ENCODE measurements around the gene UCHL5.

Gene UCHL5

DNA sequence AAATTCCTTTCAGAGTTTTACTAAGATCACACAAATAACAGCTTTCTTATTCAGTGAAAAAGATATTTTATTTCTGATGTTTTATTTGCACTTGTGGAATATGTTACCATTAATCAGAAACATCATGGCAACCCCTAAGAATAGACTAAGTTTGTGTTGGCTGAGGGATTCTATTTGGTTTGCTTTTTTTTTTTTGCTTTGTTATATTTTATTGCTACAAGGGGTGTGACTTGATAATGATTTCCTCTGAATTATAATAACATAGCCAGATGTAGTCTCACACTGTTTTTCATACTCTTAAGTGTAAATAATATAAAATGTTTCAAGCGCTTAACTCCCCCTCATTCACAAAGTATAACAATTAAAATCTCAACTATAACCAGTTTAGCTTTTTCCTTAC lies 26.1 kb upstream of the UCHL5 start:
- Histone ChIP-seq H2AFZ (ENCODE audit: low read depth, low read length) (no peak overlapping the region), H3K4me1 (ENCODE audit: low read length) (peaks cover 29% of the 10 kb centered on the region), H3K27me3 (ENCODE audit: low read depth, low read length) (no peaks in the 10 kb centered on the region), H3K4me2 (ENCODE audit: low read length) (no peak overlapping the region), H3K9ac (ENCODE audit: low read length) (no peak overlapping the region), H4K20me1 (ENCODE audit: insufficient read depth, low read length) (no peaks in the 10 kb centered on the region), H3K36me3 (replicated peaks; ENCODE audit: low read depth, low read length) (peaks cover 42% of the 10 kb centered on the region), H3K79me2 (ENCODE audit: low read length) (no peaks in the 10 kb centered on the region), H3K27ac (ENCODE audit: low read length) (no peak overlapping the region), H3K9me3 (ENCODE audit: insufficient read depth, low read length) (no peaks in the 10 kb centered on the region; the same call in 1 of the 2 replicates), H3K4me3 (ENCODE audit: low read length) (no peak overlapping the region)
- TF ChIP-seq, protein P1, sequence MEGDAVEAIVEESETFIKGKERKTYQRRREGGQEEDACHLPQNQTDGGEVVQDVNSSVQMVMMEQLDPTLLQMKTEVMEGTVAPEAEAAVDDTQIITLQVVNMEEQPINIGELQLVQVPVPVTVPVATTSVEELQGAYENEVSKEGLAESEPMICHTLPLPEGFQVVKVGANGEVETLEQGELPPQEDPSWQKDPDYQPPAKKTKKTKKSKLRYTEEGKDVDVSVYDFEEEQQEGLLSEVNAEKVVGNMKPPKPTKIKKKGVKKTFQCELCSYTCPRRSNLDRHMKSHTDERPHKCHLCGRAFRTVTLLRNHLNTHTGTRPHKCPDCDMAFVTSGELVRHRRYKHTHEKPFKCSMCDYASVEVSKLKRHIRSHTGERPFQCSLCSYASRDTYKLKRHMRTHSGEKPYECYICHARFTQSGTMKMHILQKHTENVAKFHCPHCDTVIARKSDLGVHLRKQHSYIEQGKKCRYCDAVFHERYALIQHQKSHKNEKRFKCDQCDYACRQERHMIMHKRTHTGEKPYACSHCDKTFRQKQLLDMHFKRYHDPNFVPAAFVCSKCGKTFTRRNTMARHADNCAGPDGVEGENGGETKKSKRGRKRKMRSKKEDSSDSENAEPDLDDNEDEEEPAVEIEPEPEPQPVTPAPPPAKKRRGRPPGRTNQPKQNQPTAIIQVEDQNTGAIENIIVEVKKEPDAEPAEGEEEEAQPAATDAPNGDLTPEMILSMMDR (IDR thresholded peaks at IDR 0.05; ENCODE audit: low read depth, low read length), result no peak
- no peak for TF ChIP-seq EZH2phosphoT487 (IDR thresholded peaks at IDR 0.05; ENCODE audit: low read depth)

DNA sequence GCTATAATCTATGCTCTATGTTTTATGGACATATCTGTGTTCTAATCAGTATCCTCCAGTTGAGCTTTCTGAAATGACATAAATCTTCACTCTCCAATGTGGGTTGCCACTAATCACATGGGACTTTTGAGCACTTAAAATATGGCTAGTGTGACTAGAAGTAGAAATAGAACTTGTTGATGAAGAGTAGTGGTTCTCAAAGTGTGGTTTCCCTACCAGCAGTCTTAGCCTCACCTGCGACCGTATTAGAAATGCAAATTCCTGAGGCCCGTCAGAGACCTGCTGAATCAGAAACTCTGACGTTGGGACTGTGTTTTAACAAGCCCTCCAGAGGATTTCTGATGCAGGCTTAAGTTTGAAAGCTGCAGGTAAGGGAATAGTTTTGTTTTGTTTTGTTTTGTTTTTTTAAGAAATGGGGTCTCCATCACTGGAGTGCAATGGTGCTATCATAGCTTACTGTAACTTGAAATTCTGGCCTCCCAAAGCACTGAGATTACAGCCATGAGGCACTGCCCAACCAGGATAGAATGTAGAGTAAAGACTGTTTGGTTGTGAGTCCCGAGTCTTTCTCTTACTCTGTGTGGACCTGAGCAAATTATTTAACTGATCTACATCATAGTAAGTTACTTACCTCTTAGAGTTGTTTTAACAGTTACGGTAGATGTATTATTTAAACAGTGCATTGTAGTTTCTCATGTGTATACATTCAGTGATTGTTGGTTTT lies 24.4 kb upstream of the UCHL5 start:
- H3K9ac ChIP-seq (ENCODE audit: low read length), result no peak overlapping the region
- TF ChIP-seq, protein P1 (IDR thresholded peaks at IDR 0.05; ENCODE audit: low read depth, low read length), result no peak
- TF ChIP-seq EZH2phosphoT487 (IDR thresholded peaks at IDR 0.05; ENCODE audit: low read depth), result no peak

DNA sequence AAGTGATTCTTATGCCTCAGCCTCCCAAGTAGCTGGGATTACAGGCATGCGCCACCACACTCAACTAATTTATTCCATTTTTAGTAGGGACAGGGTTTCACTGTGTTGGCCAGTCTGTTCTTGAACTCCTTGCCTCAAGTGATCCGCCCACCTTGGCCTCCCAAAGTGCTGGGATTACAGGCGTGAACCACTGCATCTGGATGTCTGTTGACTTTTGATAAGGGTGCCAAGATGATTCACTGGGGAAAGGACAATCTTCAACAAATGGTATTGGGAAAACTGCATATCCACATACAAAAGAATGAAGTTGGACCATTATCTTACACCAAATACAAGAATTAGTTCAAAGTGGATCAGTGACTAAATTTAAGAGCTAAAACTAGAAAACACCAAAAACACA lies 20.0 kb upstream of the UCHL5 start:
- peaks cover 19% of the 10 kb centered on the region for H3K4me1 ChIP-seq (ENCODE audit: low read length)
- no peaks in the 10 kb centered on the region; the same call in none of the 2 replicates for H3K9me3 ChIP-seq (ENCODE audit: insufficient read depth, low read length)
- H3K27ac ChIP-seq (ENCODE audit: low read length), result no peak overlapping the region
- H3K79me2 ChIP-seq (ENCODE audit: low read length), result peaks cover 7% of the 10 kb centered on the region; the same call in 1 of the 2 replicates
- no peak overlapping the region for H3K4me2 ChIP-seq (ENCODE audit: low read length)
- no peaks in the 10 kb centered on the region for H3K27me3 ChIP-seq (ENCODE audit: low read depth, low read length)
- H3K4me3 ChIP-seq (ENCODE audit: low read length), result no peak overlapping the region
- no peak overlapping the region for H3K9ac ChIP-seq (ENCODE audit: low read length)
- no peaks in the 10 kb centered on the region for H4K20me1 ChIP-seq (ENCODE audit: insufficient read depth, low read length)
- H2AFZ ChIP-seq (ENCODE audit: low read depth, low read length), result no peak overlapping the region
- TF ChIP-seq, protein P1 (IDR thresholded peaks at IDR 0.05; ENCODE audit: low read depth, low read length), result no peak
- no peak for TF ChIP-seq EZH2phosphoT487 (IDR thresholded peaks at IDR 0.05; ENCODE audit: low read depth)
- peaks cover 60% of the 10 kb centered on the region for H3K36me3 ChIP-seq (replicated peaks; ENCODE audit: low read depth, low read length)

More for the DNA sequence above, 24.4 kb upstream of the UCHL5 start:
- H3K9me3 ChIP-seq (ENCODE audit: insufficient read depth, low read length), result no peaks in the 10 kb centered on the region; the same call in 1 of the 2 replicates
- peaks cover 29% of the 10 kb centered on the region for H3K4me1 ChIP-seq (ENCODE audit: low read length)
- H3K4me2 ChIP-seq (ENCODE audit: low read length), result peak overlapping the region; percentile 35
- H3K27me3 ChIP-seq (ENCODE audit: low read depth, low read length), result no peaks in the 10 kb centered on the region
- no peak overlapping the region for H2AFZ ChIP-seq (ENCODE audit: low read depth, low read length)
- H3K27ac ChIP-seq (ENCODE audit: low read length), result peak overlapping the region; percentile 61
- no peaks in the 10 kb centered on the region for H3K79me2 ChIP-seq (ENCODE audit: low read length)
- peak overlapping the region; percentile 11; the same call in 1 of the 2 replicates for H3K4me3 ChIP-seq (ENCODE audit: low read length)
- peaks cover 50% of the 10 kb centered on the region for H3K36me3 ChIP-seq (replicated peaks; ENCODE audit: low read depth, low read length)
- H4K20me1 ChIP-seq (ENCODE audit: insufficient read depth, low read length), result no peaks in the 10 kb centered on the region

DNA sequence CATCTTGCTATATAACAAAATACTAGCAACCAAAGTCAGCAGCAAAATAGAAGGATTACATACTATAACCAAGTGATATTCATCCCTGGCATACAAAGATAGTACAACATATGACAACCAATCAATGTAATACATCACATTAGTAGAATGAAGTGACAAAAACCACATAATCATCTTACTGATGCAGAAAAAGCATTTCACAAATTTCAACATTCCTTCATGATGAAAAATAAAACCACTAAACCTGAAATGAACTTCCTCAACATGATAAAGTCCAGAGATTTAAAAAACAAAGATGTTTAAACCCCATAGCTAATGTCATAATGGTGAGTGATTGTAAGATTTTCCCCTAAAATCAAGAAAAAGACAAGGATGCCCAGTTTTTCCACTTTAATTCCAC lies 18.8 kb upstream of the UCHL5 start:
- Histone ChIP-seq H3K9me3 (ENCODE audit: insufficient read depth, low read length) (no peaks in the 10 kb centered on the region; the same call in none of the 2 replicates), H3K27ac (ENCODE audit: low read length) (no peak overlapping the region), H3K9ac (ENCODE audit: low read length) (no peak overlapping the region), H3K4me1 (ENCODE audit: low read length) (peaks cover 7% of the 10 kb centered on the region), H3K27me3 (ENCODE audit: low read depth, low read length) (no peaks in the 10 kb centered on the region), H3K36me3 (replicated peaks; ENCODE audit: low read depth, low read length) (peaks cover 59% of the 10 kb centered on the region), H3K79me2 (ENCODE audit: low read length) (peaks cover 12% of the 10 kb centered on the region; the same call in 1 of the 2 replicates), H4K20me1 (ENCODE audit: insufficient read depth, low read length) (no peaks in the 10 kb centered on the region), H3K4me3 (ENCODE audit: low read length) (no peak overlapping the region), H3K4me2 (ENCODE audit: low read length) (no peak overlapping the region), H2AFZ (ENCODE audit: low read depth, low read length) (no peak overlapping the region)
- TF ChIP-seq, protein P1 (IDR thresholded peaks at IDR 0.05; ENCODE audit: low read depth, low read length), result no peak
- no peak for TF ChIP-seq EZH2phosphoT487 (IDR thresholded peaks at IDR 0.05; ENCODE audit: low read depth)

Data from OCI-LY3 (cell line).